Measurements from ENCODE around the gene RBM8A.
A peak's percentile ranks its signal among the peaks of the same experiment; 100 is the strongest.

The RBM8A gene

GRCh38 chr1:145916745-145917144, 10.5 kb downstream of the RBM8A start:
- H3K4me3 ChIP-seq (ENCODE audit: low read depth, low read length): no peak overlapping the region
- H3K27me3 ChIP-seq (ENCODE audit: control insufficient read depth, insufficient read depth, low read length): no peaks in the 10 kb centered on the region
- no peak overlapping the region for H3K27ac ChIP-seq (ENCODE audit: low read depth, low read length)
- no peaks in the 10 kb centered on the region for H3K9me3 ChIP-seq (ENCODE audit: control insufficient read depth, insufficient read depth, low read depth, low read length)
- peaks cover 7% of the 10 kb centered on the region for H3K4me1 ChIP-seq (ENCODE audit: control insufficient read depth, insufficient read depth, low read length)
- H3K9ac ChIP-seq (ENCODE audit: low read length): no peak overlapping the region
- H3K36me3 ChIP-seq (ENCODE audit: control insufficient read depth, insufficient read depth, low read length): peaks cover 10% of the 10 kb centered on the region; the same call in 1 of the 2 replicates

DNA sequence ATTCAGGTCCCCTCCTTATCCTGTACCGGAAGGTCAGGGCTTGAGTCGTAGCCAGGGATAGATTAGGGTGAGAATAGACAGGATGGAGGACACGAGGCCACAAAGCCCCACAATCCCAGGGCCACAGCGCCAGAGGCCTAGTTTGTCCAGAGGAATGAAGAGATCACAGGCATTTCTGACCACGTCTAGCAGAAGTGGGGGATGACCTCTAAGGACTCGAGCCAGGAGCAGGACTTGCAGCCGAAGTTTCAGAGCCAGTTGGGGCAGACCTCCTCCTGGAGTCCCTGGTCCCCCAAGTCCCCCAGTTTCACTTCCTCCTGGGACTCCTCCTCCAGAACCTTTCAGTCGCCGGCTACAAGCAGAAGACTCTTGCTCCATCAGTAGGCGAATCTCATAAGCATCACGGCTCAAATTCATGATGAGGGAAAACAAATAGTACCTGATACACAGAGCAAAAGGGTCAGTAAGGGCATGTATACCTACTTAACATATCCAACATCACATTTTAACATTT, 15.1 kb downstream of the RBM8A start:
- peaks cover 13% of the 10 kb centered on the region for H3K36me3 ChIP-seq (ENCODE audit: control insufficient read depth, insufficient read depth, low read length)
- H3K4me1 ChIP-seq (ENCODE audit: control insufficient read depth, insufficient read depth, low read length): peaks cover 6% of the 10 kb centered on the region; the same call in 1 of the 2 replicates
- no peaks in the 10 kb centered on the region for H3K9me3 ChIP-seq (ENCODE audit: control insufficient read depth, insufficient read depth, low read depth, low read length)
- no peak overlapping the region for H3K4me3 ChIP-seq (ENCODE audit: low read depth, low read length)
- H3K27ac ChIP-seq (ENCODE audit: low read depth, low read length): no peak overlapping the region
- no peak overlapping the region for H3K9ac ChIP-seq (ENCODE audit: low read length)
- no peaks in the 10 kb centered on the region for H3K27me3 ChIP-seq (ENCODE audit: control insufficient read depth, insufficient read depth, low read length)

DNA sequence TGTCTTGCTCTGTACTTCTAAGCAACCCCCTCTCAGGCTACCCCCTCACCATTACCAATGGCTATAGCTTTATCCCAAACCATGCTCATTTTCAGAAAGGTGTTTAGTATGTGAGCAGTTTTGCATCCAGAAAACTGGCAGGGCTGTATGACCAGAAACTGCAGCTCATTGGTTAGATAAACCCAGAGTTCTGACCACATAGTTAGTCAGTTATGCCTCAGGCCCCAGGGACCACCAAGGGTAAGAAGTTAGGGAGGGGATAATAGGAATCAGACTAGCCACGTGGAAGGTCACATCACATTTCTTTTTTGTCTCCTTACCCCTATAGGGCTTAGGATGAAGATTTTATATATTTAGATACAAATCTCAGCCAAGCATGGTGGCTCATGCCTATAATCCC, 18.6 kb downstream of the RBM8A start:
- peaks cover 13% of the 10 kb centered on the region for H3K36me3 ChIP-seq (ENCODE audit: control insufficient read depth, insufficient read depth, low read length)
- no peak overlapping the region for H3K27ac ChIP-seq (ENCODE audit: low read depth, low read length)
- peaks cover 8% of the 10 kb centered on the region; the same call in 1 of the 2 replicates for H3K4me1 ChIP-seq (ENCODE audit: control insufficient read depth, insufficient read depth, low read length)
- no peak overlapping the region for H3K9ac ChIP-seq (ENCODE audit: low read length)
- no peak overlapping the region for H3K4me3 ChIP-seq (ENCODE audit: low read depth, low read length)
- no peaks in the 10 kb centered on the region for H3K27me3 ChIP-seq (ENCODE audit: control insufficient read depth, insufficient read depth, low read length)
- no peaks in the 10 kb centered on the region for H3K9me3 ChIP-seq (ENCODE audit: control insufficient read depth, insufficient read depth, low read depth, low read length)

- H3K27ac ChIP-seq (ENCODE audit: low read depth, low read length): no peak overlapping the region
- no peaks in the 10 kb centered on the region for H3K27me3 ChIP-seq (ENCODE audit: control insufficient read depth, insufficient read depth, low read length)
- peaks cover 10% of the 10 kb centered on the region for H3K36me3 ChIP-seq (ENCODE audit: control insufficient read depth, insufficient read depth, low read length)
- no peak overlapping the region for H3K9ac ChIP-seq (ENCODE audit: low read length)
- H3K9me3 ChIP-seq (ENCODE audit: control insufficient read depth, insufficient read depth, low read depth, low read length): no peaks in the 10 kb centered on the region
- H3K4me1 ChIP-seq (ENCODE audit: control insufficient read depth, insufficient read depth, low read length): peaks cover 8% of the 10 kb centered on the region; the same call in 1 of the 2 replicates
- H3K4me3 ChIP-seq (ENCODE audit: low read depth, low read length): no peak overlapping the region
Observed at GRCh38 chr1:145906954-145907753, 20.1 kb downstream of the RBM8A start.

DNA sequence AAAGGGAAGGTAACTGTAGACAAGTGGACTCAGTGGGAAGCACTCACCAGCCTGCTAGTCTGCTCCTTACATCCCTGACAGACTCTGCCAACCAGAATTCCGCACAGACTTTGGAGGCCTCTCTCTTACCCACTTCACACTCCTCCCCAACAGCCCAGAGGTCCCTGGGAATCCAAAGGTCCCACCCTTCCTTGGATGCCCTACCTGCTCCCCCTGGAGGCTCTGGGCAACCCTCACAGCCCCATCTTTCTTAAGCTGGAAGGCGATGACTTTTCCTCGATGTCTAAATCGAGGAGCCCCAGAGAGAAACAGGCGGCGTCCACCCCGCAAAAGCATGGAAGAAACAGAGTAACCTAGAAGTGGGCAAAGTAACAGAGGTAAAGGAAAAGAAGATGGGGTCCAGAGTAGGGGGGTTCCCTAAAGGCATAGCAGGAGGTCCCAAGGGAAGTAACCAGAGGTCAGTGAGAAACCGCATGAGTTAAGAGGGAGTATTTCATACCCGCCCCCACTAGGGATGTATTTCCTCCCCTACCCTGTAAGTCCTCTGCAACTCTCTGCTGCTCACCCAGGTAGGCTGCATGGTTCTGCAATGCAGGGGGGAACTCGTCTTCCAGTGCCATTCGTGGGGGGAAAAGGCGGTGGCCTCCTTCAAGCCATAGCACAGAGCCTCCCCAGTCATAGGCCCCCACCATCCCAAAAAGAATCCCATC, 25.8 kb downstream of the RBM8A start:
- Histone ChIP-seq H3K9me3 (ENCODE audit: control insufficient read depth, insufficient read depth, low read depth, low read length) (no peaks in the 10 kb centered on the region), H3K36me3 (ENCODE audit: control insufficient read depth, insufficient read depth, low read length) (no peaks in the 10 kb centered on the region), H3K4me3 (ENCODE audit: low read depth, low read length) (no peak overlapping the region), H3K9ac (ENCODE audit: low read length) (no peak overlapping the region), H3K4me1 (ENCODE audit: control insufficient read depth, insufficient read depth, low read length) (no peaks in the 10 kb centered on the region), H3K27ac (ENCODE audit: low read depth, low read length) (no peak overlapping the region), H3K27me3 (ENCODE audit: control insufficient read depth, insufficient read depth, low read length) (no peaks in the 10 kb centered on the region)

DNA sequence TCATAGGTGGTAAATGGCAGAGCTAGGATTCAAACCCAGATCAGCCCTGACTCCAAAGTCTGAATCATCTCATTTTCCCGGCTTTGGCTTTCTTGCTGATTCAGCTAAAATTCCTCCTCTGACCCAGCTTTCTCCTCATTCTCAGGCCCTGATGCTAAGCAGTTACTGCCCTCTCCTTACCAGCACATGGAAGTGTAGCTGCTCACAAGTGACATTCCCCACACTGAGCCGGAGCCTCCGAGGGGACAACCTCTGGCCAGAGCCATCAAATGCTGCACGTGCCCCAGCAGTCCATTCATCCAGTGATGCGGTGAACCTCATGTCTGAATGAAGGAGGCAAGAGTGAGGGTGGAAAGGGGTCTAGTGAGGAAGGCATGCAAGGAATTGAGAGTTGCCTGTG, 28.5 kb downstream of the RBM8A start:
- H3K9me3 ChIP-seq (ENCODE audit: control insufficient read depth, insufficient read depth, low read depth, low read length): no peaks in the 10 kb centered on the region
- no peaks in the 10 kb centered on the region for H3K36me3 ChIP-seq (ENCODE audit: control insufficient read depth, insufficient read depth, low read length)
- H3K4me1 ChIP-seq (ENCODE audit: control insufficient read depth, insufficient read depth, low read length): no peaks in the 10 kb centered on the region
- no peaks in the 10 kb centered on the region; the same call in 1 of the 2 replicates for H3K27me3 ChIP-seq (ENCODE audit: control insufficient read depth, insufficient read depth, low read length)
- no peak overlapping the region for H3K9ac ChIP-seq (ENCODE audit: low read length)
- no peak overlapping the region for H3K27ac ChIP-seq (ENCODE audit: low read depth, low read length)
- no peak overlapping the region for H3K4me3 ChIP-seq (ENCODE audit: low read depth, low read length)

DNA sequence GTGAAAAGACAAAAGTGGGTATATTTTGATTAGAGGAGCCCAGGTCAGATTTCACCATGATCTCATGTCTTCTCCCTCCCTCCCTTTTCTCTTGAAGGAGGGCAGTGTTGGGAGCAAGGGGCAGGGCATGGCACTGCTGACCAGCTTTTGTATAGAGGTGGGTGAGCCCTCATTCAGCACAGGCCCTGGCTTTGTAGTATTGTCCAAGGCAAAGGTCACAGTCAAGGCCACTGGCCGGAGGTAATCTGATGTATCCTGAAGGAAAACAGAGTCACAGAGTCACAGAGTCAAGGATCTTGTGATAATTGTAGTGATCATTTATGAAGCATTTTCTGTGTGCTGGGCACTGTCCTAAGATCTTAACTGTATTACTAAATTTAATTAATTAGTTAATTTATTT, 29.3 kb downstream of the RBM8A start:
- H3K9me3 ChIP-seq (ENCODE audit: control insufficient read depth, insufficient read depth, low read depth, low read length): no peaks in the 10 kb centered on the region
- no peaks in the 10 kb centered on the region for H3K36me3 ChIP-seq (ENCODE audit: control insufficient read depth, insufficient read depth, low read length)
- H3K4me1 ChIP-seq (ENCODE audit: control insufficient read depth, insufficient read depth, low read length): no peaks in the 10 kb centered on the region
- no peak overlapping the region for H3K9ac ChIP-seq (ENCODE audit: low read length)
- no peak overlapping the region for H3K27ac ChIP-seq (ENCODE audit: low read depth, low read length)
- H3K4me3 ChIP-seq (ENCODE audit: low read depth, low read length): no peak overlapping the region
- H3K27me3 ChIP-seq (ENCODE audit: control insufficient read depth, insufficient read depth, low read length): no peaks in the 10 kb centered on the region; the same call in 1 of the 2 replicates

- Histone ChIP-seq H3K36me3 (ENCODE audit: control insufficient read depth, insufficient read depth, low read length) (no peaks in the 10 kb centered on the region), H3K4me1 (ENCODE audit: control insufficient read depth, insufficient read depth, low read length) (peaks cover 10% of the 10 kb centered on the region), H3K4me3 (ENCODE audit: low read depth, low read length) (no peak overlapping the region), H3K27ac (ENCODE audit: low read depth, low read length) (no peak overlapping the region), H3K27me3 (ENCODE audit: control insufficient read depth, insufficient read depth, low read length) (no peaks in the 10 kb centered on the region; the same call in 1 of the 2 replicates), H3K9me3 (ENCODE audit: control insufficient read depth, insufficient read depth, low read depth, low read length) (no peaks in the 10 kb centered on the region), H3K9ac (ENCODE audit: low read length) (no peak overlapping the region)
Observed at GRCh38 chr1:145895471-145895870, 31.8 kb downstream of the RBM8A start.

DNA sequence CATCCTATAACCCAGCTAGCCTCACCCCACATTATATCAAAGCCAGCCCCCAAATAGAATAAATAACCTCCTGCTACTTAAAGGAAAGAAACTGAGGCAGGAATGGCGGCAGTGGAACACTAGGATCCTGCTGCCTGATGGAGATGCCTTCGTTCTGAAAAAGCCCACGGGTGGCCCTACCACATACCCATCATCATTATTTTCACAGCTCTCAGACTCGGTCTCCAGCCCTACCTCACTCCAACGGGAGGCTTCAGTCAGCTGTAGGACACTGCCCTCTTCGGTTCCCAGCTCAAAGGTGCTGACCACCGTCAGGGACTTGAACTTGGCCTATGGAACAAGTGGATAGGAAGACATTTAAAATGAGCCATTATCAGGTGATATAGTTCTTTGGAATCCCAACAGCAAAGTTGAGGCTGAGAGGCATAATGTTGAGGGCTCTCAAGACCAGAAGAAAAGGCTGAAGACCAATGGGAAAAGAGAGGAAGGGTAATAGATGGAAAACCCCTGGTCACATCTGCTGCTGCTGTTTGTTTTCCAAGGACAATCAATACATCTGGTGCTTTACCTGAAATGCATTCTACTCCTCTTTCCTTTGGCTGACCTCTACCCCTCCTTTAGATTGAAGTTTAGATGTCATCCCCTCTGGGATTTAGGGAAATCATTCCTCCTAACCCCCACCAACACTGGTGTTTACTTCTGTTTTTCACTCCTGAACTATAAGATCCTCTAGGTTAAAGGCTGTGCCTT, 33.8 kb downstream of the RBM8A start:
- no peak overlapping the region for H3K27ac ChIP-seq (ENCODE audit: low read depth, low read length)
- no peak overlapping the region for H3K4me3 ChIP-seq (ENCODE audit: low read depth, low read length)
- no peaks in the 10 kb centered on the region for H3K36me3 ChIP-seq (ENCODE audit: control insufficient read depth, insufficient read depth, low read length)
- peaks cover 10% of the 10 kb centered on the region for H3K4me1 ChIP-seq (ENCODE audit: control insufficient read depth, insufficient read depth, low read length)
- H3K9me3 ChIP-seq (ENCODE audit: control insufficient read depth, insufficient read depth, low read depth, low read length): no peaks in the 10 kb centered on the region
- no peak overlapping the region for H3K9ac ChIP-seq (ENCODE audit: low read length)
- no peaks in the 10 kb centered on the region; the same call in 1 of the 2 replicates for H3K27me3 ChIP-seq (ENCODE audit: control insufficient read depth, insufficient read depth, low read length)

- no peaks in the 10 kb centered on the region for H3K36me3 ChIP-seq (ENCODE audit: control insufficient read depth, insufficient read depth, low read length)
- no peaks in the 10 kb centered on the region for H3K9me3 ChIP-seq (ENCODE audit: control insufficient read depth, insufficient read depth, low read depth, low read length)
- no peak overlapping the region for H3K27ac ChIP-seq (ENCODE audit: low read depth, low read length)
- peak overlapping the region; percentile 40 for H3K4me3 ChIP-seq (ENCODE audit: low read depth, low read length)
- peaks cover 10% of the 10 kb centered on the region for H3K4me1 ChIP-seq (ENCODE audit: control insufficient read depth, insufficient read depth, low read length)
- peak overlapping the region; percentile 27 for H3K9ac ChIP-seq (ENCODE audit: low read length)
- no peaks in the 10 kb centered on the region; the same call in 1 of the 2 replicates for H3K27me3 ChIP-seq (ENCODE audit: control insufficient read depth, insufficient read depth, low read length)
Observed at GRCh38 chr1:145892486-145893087, 34.7 kb downstream of the RBM8A start.
